Measurements from ENCODE around the gene DDX55.
A peak's percentile ranks its signal among the peaks of the same experiment; 100 is the strongest.
"Not testable (repeated sequence)": the region's sequence is repeated elsewhere in the genome, so short reads cannot be mapped to it uniquely, and the experiment has no call there.

The DDX55 gene

DNA sequence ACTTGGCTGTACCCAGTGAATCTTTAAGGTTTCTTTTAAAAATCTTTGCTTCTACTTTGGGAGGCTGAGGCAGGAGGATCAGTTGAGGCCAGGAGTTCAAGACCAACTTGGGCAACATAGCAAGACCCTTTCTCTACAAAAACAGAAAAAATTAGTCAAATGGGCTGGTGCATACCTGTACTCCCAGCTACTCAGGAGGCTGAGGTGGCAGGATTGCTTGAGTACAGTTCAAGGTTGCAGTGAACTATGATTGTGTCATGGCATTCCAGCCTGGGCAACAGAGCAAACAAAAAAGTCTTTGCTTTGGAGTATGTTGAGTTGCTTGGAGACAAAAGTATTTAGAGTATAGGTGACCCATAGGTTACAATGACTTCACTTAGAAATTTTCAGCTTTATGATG, 6.2 kb upstream of the DDX55 start:
- no peak for TF ChIP-seq CTCF (IDR thresholded peaks at IDR 0.05; ENCODE audit: insufficient read depth, low read length, missing control alignments)
- CTCF ChIA-PET: interaction anchor here (1.2 kb wide), 1 partner anchor 23 kb away, joined by 5 read pairs; no protein-coding TSS in a partner anchor
- POLR2A ChIA-PET: no interaction called here
- H3K4me3 ChIP-seq (ENCODE audit: low read depth, low read length): no peak overlapping the region
- no peak for DNase-seq (ENCODE audit: low read depth, low spot score)

- no peak for DNase-seq (ENCODE audit: low read depth, low spot score)
- ChIA-PET POLR2A (no interaction called here), CTCF (interaction anchor here (0.6 to 1.5 kb wide), 4 partner anchors 14 to 359 kb away, joined by 3 to 5 read pairs (median 4); no protein-coding TSS in a partner anchor)
- H3K4me3 ChIP-seq (ENCODE audit: low read depth, low read length): no peak overlapping the region
- no peak for TF ChIP-seq CTCF (IDR thresholded peaks at IDR 0.05; ENCODE audit: insufficient read depth, low read length, missing control alignments)
These were observed 4.8 kb upstream of the DDX55 start for GRCh38 chr12:123597100-123597499.

- CTCF ChIA-PET: interaction anchor here (1.5 kb wide), 1 partner anchor 360 kb away, joined by 4 read pairs; no protein-coding TSS in a partner anchor
- POLR2A ChIA-PET: interaction anchor here (0.7 kb wide), 1 partner anchor 14 kb away, joined by 3 read pairs; the partner anchor contains the start of gene TMED2
- TF ChIP-seq CTCF (IDR thresholded peaks at IDR 0.05; ENCODE audit: insufficient read depth, low read length, missing control alignments): no peak
- H3K4me3 ChIP-seq (ENCODE audit: low read depth, low read length): no peak overlapping the region
- DNase-seq (ENCODE audit: low read depth, low spot score): no peak
These were observed 3.4 kb upstream of the DDX55 start for GRCh38 chr12:123598522-123598921.

DNA sequence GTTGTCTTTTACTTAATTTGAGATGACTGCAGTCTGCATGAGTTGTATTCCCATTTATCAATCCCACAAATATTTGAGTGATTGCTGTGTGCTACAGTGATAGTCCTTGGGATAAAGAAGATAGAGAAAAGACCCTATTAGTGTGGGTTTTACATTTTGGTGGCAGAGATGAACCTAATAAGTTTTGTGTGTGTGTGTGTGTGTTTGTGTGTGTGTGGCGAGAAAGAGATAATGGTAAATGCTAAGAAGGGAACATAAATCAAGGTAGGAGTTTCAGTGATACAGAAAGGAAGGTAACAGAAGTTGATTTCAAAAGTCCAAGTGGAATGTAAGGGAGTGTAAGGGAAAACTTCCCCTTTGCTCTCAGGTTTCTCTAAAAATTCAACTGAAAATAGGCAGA, 2.6 kb upstream of the DDX55 start:
- TF ChIP-seq CTCF (IDR thresholded peaks at IDR 0.05; ENCODE audit: insufficient read depth, low read length, missing control alignments): no peak
- DNase-seq (ENCODE audit: low read depth, low spot score): no peak
- ChIA-PET POLR2A (no interaction called here), CTCF (no interaction called here)
- H3K4me3 ChIP-seq (ENCODE audit: low read depth, low read length): no peak overlapping the region

DNA sequence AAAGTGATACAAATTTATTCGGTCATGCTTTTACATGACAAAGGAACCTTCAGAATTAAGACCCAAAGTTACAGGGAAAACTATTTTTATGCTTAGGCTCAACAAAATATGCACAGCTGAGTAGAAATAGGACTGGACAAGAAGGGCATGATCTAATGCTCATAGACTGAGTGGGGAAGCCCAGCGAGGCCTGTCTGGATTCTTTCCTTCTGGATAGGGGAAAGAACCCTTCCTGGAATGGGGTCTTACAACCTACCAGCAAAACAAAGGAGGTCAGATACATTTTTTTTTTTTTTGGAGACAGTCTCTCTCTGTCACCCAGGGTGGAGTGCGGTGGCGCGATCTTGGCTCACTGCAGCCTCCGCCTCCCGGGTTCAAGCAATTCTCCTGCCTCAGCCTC, 2.2 kb upstream of the DDX55 start:
- POLR2A ChIA-PET: no interaction called here

GRCh38 chr12:123602651-123603195, 824 bp downstream of the DDX55 start:
- TF ChIP-seq CTCF (IDR thresholded peaks at IDR 0.05; ENCODE audit: insufficient read depth, low read length, missing control alignments): no peak
- no peak for DNase-seq (ENCODE audit: low read depth, low spot score)
- peak overlapping the region; percentile 100 for H3K4me3 ChIP-seq (ENCODE audit: low read depth, low read length)
- ChIA-PET CTCF (interaction anchor here (1.1 to 1.7 kb wide), 3 partner anchors 9 to 16 kb away, joined by 3 to 5 read pairs (median 3); no protein-coding TSS in a partner anchor), POLR2A (interaction anchor here (0.9 to 1.2 kb wide), 2 partner anchors 18 to 237 kb away, joined by 3 read pairs; partner anchors contain the start of gene TMED2)

More for the DNA sequence above, 2.2 kb upstream of the DDX55 start:
- DNase-seq (ENCODE audit: low read depth, low spot score): no peak
- CTCF ChIA-PET: no interaction called here
- no peak overlapping the region for H3K4me3 ChIP-seq (ENCODE audit: low read depth, low read length)
- TF ChIP-seq CTCF (IDR thresholded peaks at IDR 0.05; ENCODE audit: insufficient read depth, low read length, missing control alignments): no peak

- not testable (repeated sequence) for H3K4me3 ChIP-seq (ENCODE audit: low read depth, low read length); DNase-seq (ENCODE audit: low read depth, low spot score)
- CTCF ChIA-PET: interaction anchor here (0.6 to 1.7 kb wide), 3 partner anchors 12 to 238 kb away, joined by 3 to 5 read pairs (median 3); no protein-coding TSS in a partner anchor
- POLR2A ChIA-PET: interaction anchor here (1.2 kb wide), 1 partner anchor 238 kb away, joined by 3 read pairs; no protein-coding TSS in a partner anchor
These were observed 1.6 kb downstream of the DDX55 start for GRCh38 chr12:123603495-123603894.
